ENCODE results near the gene GPLD1.

GPLD1 gene

GRCh38 chr6:24412294-24412693 is 77.1 kb downstream of the GPLD1 start:
- in situ Hi-C loops (cut with MboI; ENCODE audit: low pct_unique_long_range_greater_than_20kb, low sequenced_read_pairs, unreplicated experiment), result no loop called here

DNA sequence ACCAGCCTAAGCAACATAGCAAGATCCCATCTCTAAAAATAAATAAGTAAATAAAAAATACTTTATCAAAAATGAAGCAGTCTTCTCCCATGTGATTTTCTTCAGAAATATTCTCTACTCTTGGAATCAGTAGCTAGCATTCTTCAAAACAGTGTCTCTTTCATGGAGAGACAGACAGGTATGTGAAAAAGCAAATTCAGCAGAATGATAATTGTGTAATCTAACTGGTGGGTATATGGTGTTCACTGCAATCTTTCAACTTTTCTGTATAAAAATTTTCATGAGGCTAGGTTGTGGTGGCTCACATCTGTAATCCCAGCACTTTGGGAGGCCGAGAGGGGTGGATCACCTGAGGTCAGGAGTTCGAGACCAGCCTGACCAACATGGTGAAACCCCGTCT is 78.8 kb downstream of the GPLD1 start:
- in situ Hi-C loops (cut with MboI; ENCODE audit: low pct_unique_long_range_greater_than_20kb, low sequenced_read_pairs, unreplicated experiment), result no loop called here
- TF ChIP-seq CTCF (IDR thresholded peaks at IDR 0.05; ENCODE audit: extremely low read depth, insufficient read depth, missing control alignments), result no peak
- DNase-seq (ENCODE audit: low spot score), result no peak

More at GRCh38 chr6:24412294-24412693, 77.1 kb downstream of the GPLD1 start:
- no peak for TF ChIP-seq CTCF (IDR thresholded peaks at IDR 0.05; ENCODE audit: extremely low read depth, insufficient read depth, missing control alignments)
- no peak for DNase-seq (ENCODE audit: low spot score)

GRCh38 chr6:24408719-24409410 is 80.5 kb downstream of the GPLD1 start:
- no peak for TF ChIP-seq CTCF (IDR thresholded peaks at IDR 0.05; ENCODE audit: extremely low read depth, insufficient read depth, missing control alignments)
- peak; percentile 74 for DNase-seq (ENCODE audit: low spot score)
- in situ Hi-C loops (cut with MboI; ENCODE audit: low pct_unique_long_range_greater_than_20kb, low sequenced_read_pairs, unreplicated experiment), result no loop called here

DNA sequence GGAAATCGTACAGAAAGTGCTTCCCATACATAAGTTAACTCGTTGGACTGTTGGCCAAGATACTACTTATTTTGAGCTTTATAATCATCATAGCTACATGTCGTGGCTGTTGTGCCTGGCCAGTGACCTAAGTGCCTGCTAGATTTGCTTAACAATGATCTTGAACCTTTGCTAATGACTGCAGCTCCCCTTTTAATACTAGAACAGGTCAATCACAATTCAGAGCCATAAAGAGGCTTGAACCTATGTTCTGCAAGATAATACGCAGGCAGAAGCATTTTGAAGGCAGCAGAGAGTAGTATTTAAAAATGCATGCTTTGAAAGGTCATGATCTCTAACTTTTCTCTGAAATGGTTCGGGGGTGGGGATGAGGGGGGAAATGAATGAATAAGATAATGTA is 84.1 kb downstream of the GPLD1 start:
- no peak for TF ChIP-seq CTCF (IDR thresholded peaks at IDR 0.05; ENCODE audit: extremely low read depth, insufficient read depth, missing control alignments)
- in situ Hi-C loops (cut with MboI; ENCODE audit: low pct_unique_long_range_greater_than_20kb, low sequenced_read_pairs, unreplicated experiment), result no loop called here
- DNase-seq (ENCODE audit: low spot score), result no peak

DNA sequence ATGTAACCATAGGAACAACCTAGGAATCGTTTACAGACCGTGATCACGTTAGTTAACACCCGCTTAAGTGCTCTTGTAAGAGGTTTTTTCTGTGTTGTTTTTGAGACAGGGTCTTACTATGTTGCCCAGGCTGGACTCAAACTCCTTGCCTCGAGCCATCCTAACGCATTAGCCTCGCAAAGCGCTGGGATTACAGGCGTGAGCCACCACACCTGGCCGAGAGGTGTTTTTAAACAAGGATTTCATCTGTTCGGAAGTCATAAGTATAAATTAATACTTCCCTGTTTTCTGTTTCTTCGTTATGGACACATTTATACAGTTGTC is 85.9 kb downstream of the GPLD1 start:
- in situ Hi-C loops (cut with MboI; ENCODE audit: low pct_unique_long_range_greater_than_20kb, low sequenced_read_pairs, unreplicated experiment), result no loop called here
- no peak for DNase-seq (ENCODE audit: low spot score)
- no peak for TF ChIP-seq CTCF (IDR thresholded peaks at IDR 0.05; ENCODE audit: extremely low read depth, insufficient read depth, missing control alignments)

GRCh38 chr6:24402697-24403500 is 86.5 kb downstream of the GPLD1 start, which contains the start of gene MRS2:
Gene MRS2, plus strand, starts transcription at chr6:24402936. Its CDS starts 111 bp downstream, at chr6:24403047.
- TF ChIP-seq CTCF (IDR thresholded peaks at IDR 0.05; ENCODE audit: extremely low read depth, insufficient read depth, missing control alignments), result no peak
- in situ Hi-C loops (cut with MboI; ENCODE audit: low pct_unique_long_range_greater_than_20kb, low sequenced_read_pairs, unreplicated experiment), result no loop called here
- peak; percentile 88 for DNase-seq (ENCODE audit: low spot score)
